PC-3 (cell line): ENCODE measurements around the gene CLN6. TPM values are rescaled to one million over a fixed set of nuclear protein-coding genes. Genes with fewer than 3 reads are reported as not detected.

ENCODE experiments used
- ATAC-seq: fragments of 200-7000 bp; cut with Tn5 transposase; 2 replicates; pipeline ENCODE4 v1.9.1; 2020; ENCODE audit warnings: mild to moderate bottlenecking, moderate library complexity
- BruUV-seq: library from RNA; stranded (reverse); fragments of 400-500 nt; replicated peaks from 2 replicates; lab custom pipeline; 2021; lab: Mats Ljungman, UMichigan
- CTCF ChIA-PET: fragments of 300-600 bp; sonication (Branson Sonifier 250); formaldehyde crosslinking; loops from one replicate; lab custom pipeline; 2022; ENCODE audit warnings: antibody characterized with exemption; lab: Charles Lee
- POLR2A ChIA-PET: fragments of 300-600 bp; sonication (Branson Sonifier 250); formaldehyde crosslinking; loops from one replicate; lab custom pipeline; 2022; ENCODE audit warnings: antibody characterized with exemption; ENCODE audit not compliant: unreplicated experiment; lab: Charles Lee
- DNase-seq: peaks from one replicate; pipeline ENCODE4 v3.0.0-alpha.2; 2015
- H2AFZ ChIP-seq: fragments of 300-600 bp; sonication (generic); 2 replicates; pipeline ENCODE4 v1.6.0; 2016; ENCODE audit warnings: antibody characterized with exemption, low read length
- H3F3A ChIP-seq: fragments of 300-600 bp; sonication (generic); one replicate; pipeline ENCODE4 v1.6.0; 2017; ENCODE audit warnings: antibody characterized with exemption, low read length, control low read depth, mild to moderate bottlenecking; ENCODE audit not compliant: unreplicated experiment
- H3K27ac ChIP-seq: fragments of 300-600 bp; sonication (generic); 2 replicates; pipeline ENCODE4 v1.5.1; 2016; ENCODE audit warnings: mild to moderate bottlenecking, low read length
- H3K27me3 ChIP-seq: fragments of 300-600 bp; sonication (generic); 2 replicates; pipeline ENCODE4 v1.6.1; 2016; ENCODE audit warnings: low read length, mixed read lengths
- H3K36me3 ChIP-seq: fragments of 300-600 bp; sonication (generic); 2 replicates; pipeline ENCODE4 v1.6.1; 2016; ENCODE audit warnings: low read depth, mixed run types, low read length, mixed read lengths
- H3K4me1 ChIP-seq: fragments of 300-600 bp; sonication (generic); 2 replicates; pipeline ENCODE4 v1.5.1; 2016; ENCODE audit warnings: low read length; ENCODE audit not compliant: insufficient read depth
- H3K4me2 ChIP-seq: fragments of 300-600 bp; sonication (generic); 2 replicates; pipeline ENCODE4 v1.6.0; 2016; ENCODE audit warnings: low read length
- H3K4me3 ChIP-seq: fragments of 300-600 bp; sonication (generic); 2 replicates; pipeline ENCODE4 v1.5.1; 2016; ENCODE audit warnings: mild to moderate bottlenecking, low read length, mixed read lengths
- H3K79me2 ChIP-seq: fragments of 300-600 bp; sonication (generic); 2 replicates; pipeline ENCODE4 v1.6.1; 2017; ENCODE audit warnings: low read length, mixed read lengths
- H3K9ac ChIP-seq: fragments of 300-600 bp; sonication (generic); 2 replicates; pipeline ENCODE4 v1.6.0; 2016; ENCODE audit warnings: mild to moderate bottlenecking, low read length
- H3K9me2 ChIP-seq: fragments of 300-600 bp; sonication (generic); replicated peaks from 2 replicates; pipeline ENCODE4 v1.6.1; 2016; ENCODE audit warnings: mixed run types, low read length, mixed read lengths
- H3K9me3 ChIP-seq: fragments of 300-600 bp; sonication (generic); 2 replicates; pipeline ENCODE4 v1.6.1; 2016; ENCODE audit warnings: low read length, mixed read lengths
- H4K20me1 ChIP-seq: fragments of 300-600 bp; sonication (generic); 2 replicates; pipeline ENCODE4 v1.6.1; 2016; ENCODE audit warnings: low read length, mixed read lengths
- EZH2 ChIP-seq: fragments of 300-600 bp; sonication (generic); IDR thresholded peaks from one replicate; pipeline ENCODE4 v1.6.1; 2017; ENCODE audit warnings: antibody characterized with exemption, mild to moderate bottlenecking, low read length; ENCODE audit not compliant: unreplicated experiment
- EZH2phosphoT487 ChIP-seq: fragments of 300-600 bp; sonication (generic); IDR thresholded peaks from 2 replicates; pipeline ENCODE4 v1.6.1; 2018; ENCODE audit warnings: mild to moderate bottlenecking, antibody characterized with exemption, low read length, borderline replicate concordance
- intact Hi-C: fragments of 100-400 bp; cut with micrococcal nuclease; formaldehyde crosslinking; loops from 2 replicates; pipeline ENCODE4 v1.9.0; 2023
- total RNA-seq: library from RNA; depleted of rRNA; stranded (reverse); fragments of >200 nt; gene quantifications from 2 replicates; pipeline ENCODE4 v1.2.3, GENCODE V29; 2014
- TF ChIP-seq, protein P1 (sequence below): fragments of 300-600 bp; sonication (generic); conservative IDR thresholded peaks from 2 replicates; pipeline ENCODE4 v1.5.1; 2017; ENCODE audit warnings: antibody characterized with exemption, low read depth, mild to moderate bottlenecking, low read length

The CLN6 gene
- total RNA-seq, 1 experiment from 2014 or later, result 33.4 TPM

DNA sequence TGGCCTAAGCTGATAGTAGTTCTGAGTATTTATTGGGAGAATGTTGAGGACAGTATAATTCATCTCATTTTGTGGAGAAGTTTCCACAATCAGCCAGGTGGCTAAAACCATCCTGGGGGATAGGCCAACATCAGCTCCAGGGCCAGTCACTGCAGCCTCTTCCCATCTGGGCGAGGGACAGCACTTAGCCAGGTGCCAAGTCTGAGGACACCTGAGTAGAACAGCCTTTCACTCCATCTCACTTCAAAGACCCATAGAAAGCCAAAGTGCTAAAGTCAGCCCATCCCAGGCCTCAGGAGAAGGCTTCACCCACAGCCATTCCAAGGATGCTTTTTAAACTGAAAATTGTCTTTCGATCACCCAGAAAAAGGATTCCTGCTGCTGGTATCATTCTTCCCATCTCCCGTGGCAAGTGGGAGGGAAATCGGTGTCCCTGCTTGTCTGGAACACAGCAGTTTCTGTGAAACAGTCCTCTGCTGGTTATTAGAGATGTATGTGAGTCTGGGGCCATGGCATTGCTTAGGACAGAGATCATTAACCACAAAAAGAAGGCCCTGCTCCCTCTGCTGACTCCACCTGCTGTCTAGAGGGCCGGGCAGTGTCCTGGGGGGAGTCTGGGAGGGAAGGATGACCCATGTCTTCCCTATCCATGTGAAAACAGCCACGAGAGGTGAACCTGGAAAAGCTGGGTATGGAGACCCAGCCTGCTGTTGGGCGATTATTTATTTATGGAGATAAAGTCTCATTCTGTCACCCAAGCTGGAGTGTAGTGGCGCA is 34.0 kb downstream of the CLN6 start:
- H3K36me3 ChIP-seq, result peaks cover 19% of the 10 kb centered on the region
- CTCF ChIA-PET, result interaction anchor here (0.6 kb wide), 2 partner anchors 40 to 111 kb away, joined by 4 to 6 read pairs; no protein-coding TSS in a partner anchor

DNA sequence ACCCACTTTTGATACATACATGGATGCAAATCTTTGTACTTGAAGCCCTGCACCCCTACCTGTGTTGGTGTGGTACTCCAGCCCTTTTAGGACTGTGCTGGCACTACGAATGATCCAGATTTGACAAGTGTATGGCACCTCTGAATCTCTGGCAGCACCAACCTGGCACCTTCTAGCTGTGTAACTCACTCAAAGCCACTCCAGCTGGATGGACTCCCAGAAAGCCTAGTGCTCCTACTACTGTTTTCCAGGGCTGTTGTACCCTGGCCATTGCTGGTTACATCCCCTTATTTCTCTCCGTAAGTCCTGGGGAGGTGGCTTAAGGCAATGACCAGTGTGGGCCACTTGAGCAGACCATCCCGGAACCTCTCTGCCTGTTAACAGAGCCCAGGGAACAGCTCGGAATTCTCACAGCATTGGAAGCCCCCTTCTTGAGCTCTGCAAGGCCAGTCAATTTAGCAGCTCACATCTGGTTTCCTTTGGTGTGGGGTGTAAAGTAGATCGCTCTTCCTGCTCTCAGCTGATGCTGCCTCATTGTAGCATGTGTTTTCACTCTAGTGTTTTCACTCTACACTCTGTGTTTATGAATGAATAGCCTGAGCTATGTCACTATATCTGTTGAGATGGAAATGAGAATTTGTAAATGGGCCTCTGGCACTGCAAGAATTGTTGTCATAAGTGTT is 36.6 kb downstream of the CLN6 start:
- no TSS peak for BruUV-seq
- Histone ChIP-seq H3K4me2 (no peak overlapping the region), H3K27me3 (no peaks in the 10 kb centered on the region), H3K9me3 (no peaks in the 10 kb centered on the region), H3K4me3 (no peak overlapping the region), H3K9ac (no peak overlapping the region), H2AFZ (no peak overlapping the region), H3K36me3 (peaks cover 20% of the 10 kb centered on the region), H3K4me1 (no peaks in the 10 kb centered on the region), H3K9me2 (no peaks in the 10 kb centered on the region), H4K20me1 (no peaks in the 10 kb centered on the region), H3F3A (no peaks in the 10 kb centered on the region), H3K79me2 (no peaks in the 10 kb centered on the region), H3K27ac (no peak overlapping the region)
- CTCF ChIA-PET, result no interaction called here
- POLR2A ChIA-PET, result no interaction called here
- intact Hi-C loops, result no loop called here
- DNase-seq, result no peak
- TF ChIP-seq, protein P1, sequence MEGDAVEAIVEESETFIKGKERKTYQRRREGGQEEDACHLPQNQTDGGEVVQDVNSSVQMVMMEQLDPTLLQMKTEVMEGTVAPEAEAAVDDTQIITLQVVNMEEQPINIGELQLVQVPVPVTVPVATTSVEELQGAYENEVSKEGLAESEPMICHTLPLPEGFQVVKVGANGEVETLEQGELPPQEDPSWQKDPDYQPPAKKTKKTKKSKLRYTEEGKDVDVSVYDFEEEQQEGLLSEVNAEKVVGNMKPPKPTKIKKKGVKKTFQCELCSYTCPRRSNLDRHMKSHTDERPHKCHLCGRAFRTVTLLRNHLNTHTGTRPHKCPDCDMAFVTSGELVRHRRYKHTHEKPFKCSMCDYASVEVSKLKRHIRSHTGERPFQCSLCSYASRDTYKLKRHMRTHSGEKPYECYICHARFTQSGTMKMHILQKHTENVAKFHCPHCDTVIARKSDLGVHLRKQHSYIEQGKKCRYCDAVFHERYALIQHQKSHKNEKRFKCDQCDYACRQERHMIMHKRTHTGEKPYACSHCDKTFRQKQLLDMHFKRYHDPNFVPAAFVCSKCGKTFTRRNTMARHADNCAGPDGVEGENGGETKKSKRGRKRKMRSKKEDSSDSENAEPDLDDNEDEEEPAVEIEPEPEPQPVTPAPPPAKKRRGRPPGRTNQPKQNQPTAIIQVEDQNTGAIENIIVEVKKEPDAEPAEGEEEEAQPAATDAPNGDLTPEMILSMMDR, result no peak
- TF ChIP-seq EZH2phosphoT487, result no peak
- no peak for TF ChIP-seq EZH2
- ATAC-seq, result no peak

More for the DNA sequence above, 34.0 kb downstream of the CLN6 start:
- intact Hi-C loops, result no loop called here
- Histone ChIP-seq H4K20me1 (no peaks in the 10 kb centered on the region), H3K9me3 (no peaks in the 10 kb centered on the region), H3K9ac (no peak overlapping the region), H3K27ac (no peak overlapping the region), H3K9me2 (no peaks in the 10 kb centered on the region), H3K27me3 (no peaks in the 10 kb centered on the region), H3K79me2 (no peaks in the 10 kb centered on the region), H3K4me2 (no peak overlapping the region), H3K4me3 (no peak overlapping the region), H2AFZ (no peak overlapping the region), H3F3A (no peaks in the 10 kb centered on the region), H3K4me1 (no peaks in the 10 kb centered on the region)
- no TSS peak for BruUV-seq
- DNase-seq, result no peak
- no peak for TF ChIP-seq EZH2
- TF ChIP-seq, protein P1, result 0 out of 2 replicates have a peak, but pooled peaks have one; percentile 5
- no peak for ATAC-seq
- POLR2A ChIA-PET, result no interaction called here

GRCh38 chr15:68192117-68192516 is 37.4 kb downstream of the CLN6 start:
- ChIA-PET POLR2A (no interaction called here), CTCF (no interaction called here)
- H3K27ac ChIP-seq, result no peak overlapping the region
- ATAC-seq (no peak), DNase-seq (no peak)
- no peaks in the 10 kb centered on the region for H3K9me2 ChIP-seq
- no peaks in the 10 kb centered on the region for H4K20me1 ChIP-seq
- intact Hi-C loops, result no loop called here
- no TSS peak for BruUV-seq
- no peaks in the 10 kb centered on the region for H3K4me1 ChIP-seq
- H3K79me2 ChIP-seq, result no peaks in the 10 kb centered on the region
- no peak for TF ChIP-seq EZH2phosphoT487
- TF ChIP-seq, protein P1, result no peak
- TF ChIP-seq EZH2, result no peak
- no peak overlapping the region for H3K9ac ChIP-seq
- H3K4me2 ChIP-seq, result no peak overlapping the region
- H3K9me3 ChIP-seq, result no peaks in the 10 kb centered on the region
- H3K36me3 ChIP-seq, result peaks cover 27% of the 10 kb centered on the region
- no peaks in the 10 kb centered on the region for H3K27me3 ChIP-seq
- H3K4me3 ChIP-seq, result no peak overlapping the region
- H2AFZ ChIP-seq, result no peak overlapping the region
- H3F3A ChIP-seq, result no peaks in the 10 kb centered on the region
